ENCODE data around the gene MYBPC2. TPM values are rescaled to one million over a fixed set of nuclear protein-coding genes. Genes with fewer than 3 reads are reported as not detected.
A peak's percentile ranks its signal among the peaks of the same experiment; 100 is the strongest.

Gene MYBPC2
- total and polyA plus RNA-seq, 9 of the 15 experiments (the other 6 are each of a cell fraction or from before 2014, with no cell fraction given), result 0.01 to 0.14 (median 0.04) TPM; not detected in 6

- no peak for TF ChIP-seq ZBTB5 (IDR thresholded peaks at IDR 0.05)
- peak; percentile 93 for TF ChIP-seq SUPT5H (IDR thresholded peaks at IDR 0.05)
- peak in 1 of 2 experiments; percentile 82; a peak in 1 of 4 replicates for TF ChIP-seq SIN3A (IDR thresholded peaks at IDR 0.05; ENCODE audit: borderline replicate concordance in 2 of 2, control insufficient read depth in 1 of 2, low read depth in 2 of 2, low read length in 2 of 2)
- no peak for TF ChIP-seq CHAMP1 (IDR thresholded peaks at IDR 0.05)
- TF ChIP-seq ATF1 (CRISPR knock-in tag; IDR thresholded peaks at IDR 0.05), result peak; percentile 94
- TF ChIP-seq ATF1 (tag; IDR thresholded peaks at IDR 0.05), result peak; percentile 100
- TF ChIP-seq CCNT2 (IDR thresholded peaks at IDR 0.05; ENCODE audit: borderline replicate concordance, extremely low read depth, insufficient read length, low read depth, low read length), result peak; percentile 31
- TF ChIP-seq ZNF830 (CRISPR knock-in tag; IDR thresholded peaks at IDR 0.05), result no peak
- no peak; the same call in 1 of the 2 replicates for TF ChIP-seq ZNF740 (CRISPR knock-in tag; IDR thresholded peaks at IDR 0.05)
- TF ChIP-seq ZNF740 (tag; IDR thresholded peaks at IDR 0.05), result no peak
- no peak for TF ChIP-seq CBFB (CRISPR knock-in tag; IDR thresholded peaks at IDR 0.05)
- no peak for TF ChIP-seq ATF6 (CRISPR knock-in tag; IDR thresholded peaks at IDR 0.05)
- peak; percentile 54; the same call in 1 of the 2 replicates for TF ChIP-seq PML (IDR thresholded peaks at IDR 0.05; ENCODE audit: low read length)
- TF ChIP-seq AFF4 (CRISPR knock-in tag; IDR thresholded peaks at IDR 0.05), result peak; percentile 26; the same call in 1 of the 2 replicates
- peak; percentile 100 for TF ChIP-seq NBN (IDR thresholded peaks at IDR 0.05; ENCODE audit: low read depth)
- no peak for TF ChIP-seq DMBX1 (CRISPR knock-in tag; IDR thresholded peaks at IDR 0.05; ENCODE audit: borderline replicate concordance)
Measured at GRCh38 chr19:50476224-50476906, 43.7 kb downstream of the MYBPC2 start, which contains the start of the genes EMC10 and GARIN5A (continued).

Data from K562 (cell line).